H1 (cell line): ENCODE results near the gene PTGDS. TPM values are rescaled to one million over a fixed set of nuclear protein-coding genes. Genes with fewer than 3 reads are reported as not detected.

Source experiments
- CTCF ChIA-PET: fragments of 300-600 bp; sonication (Branson Sonifier 250); formaldehyde crosslinking; loops from one replicate; lab custom pipeline; 2021; ENCODE audit not compliant: partially characterized antibody; lab: Charles Lee
- POLR2A ChIA-PET: fragments of 300-600 bp; sonication (Branson Sonifier 250); formaldehyde crosslinking; loops from one replicate; lab custom pipeline; 2021; ENCODE audit warnings: inconsistent platforms; ENCODE audit not compliant: partially characterized antibody; lab: Charles Lee
- DNase-seq, 2 experiments: peaks; one replicate each; pipeline versions ENCODE4 v3.0.0 to v3.0.0-alpha.2; 2010 to 2022; ENCODE audit warnings: low spot score in 2 of 2, low read depth in 1 of 2, mixed read lengths in 1 of 2
- FAIRE-seq: peaks from 2 replicates; lab custom pipeline; 2011; peaks lifted over from hg19 to GRCh38; lab: Jason Lieb, UNC
- H2AFZ ChIP-seq: 2 replicates; pipeline ENCODE4 v1.8.1; 2012; ENCODE audit warnings: low read length, inconsistent platforms
- H2AK5ac ChIP-seq: 2 replicates; pipeline ENCODE4 v1.6.1; 2013; ENCODE audit warnings: low read depth, low read length
- H2BK120ac ChIP-seq: replicated peaks from 2 replicates; pipeline ENCODE3; 2013; ENCODE audit warnings: low read depth, low read length, inconsistent platforms
- H2BK12ac ChIP-seq: 2 replicates; pipeline ENCODE4 v1.6.1; 2013; ENCODE audit warnings: low read depth, low read length
- H2BK15ac ChIP-seq: 2 replicates; pipeline ENCODE4 v1.6.1; 2013; ENCODE audit warnings: low read length
- H2BK20ac ChIP-seq: 2 replicates; pipeline ENCODE4 v1.6.1; 2013; ENCODE audit warnings: low read length
- H2BK5ac ChIP-seq: 2 replicates; pipeline ENCODE4 v1.6.1; 2013; ENCODE audit warnings: low read depth, low read length
- H3K14ac ChIP-seq: 2 replicates; pipeline ENCODE4 v1.6.1; 2013; ENCODE audit warnings: inconsistent platforms; ENCODE audit not compliant: insufficient read length
- H3K18ac ChIP-seq: 2 replicates; pipeline ENCODE4 v1.6.1; 2013; ENCODE audit warnings: low read length; ENCODE audit errors: extremely low read depth
- H3K23ac ChIP-seq: 2 replicates; pipeline ENCODE4 v1.6.1; 2013; ENCODE audit warnings: inconsistent platforms; ENCODE audit not compliant: insufficient read length
- H3K23me2 ChIP-seq: 2 replicates; pipeline ENCODE4 v1.6.1; 2013; ENCODE audit warnings: low read depth, low read length
- H3K27ac ChIP-seq: 2 replicates; pipeline ENCODE4 v1.6.1; 2011; ENCODE audit warnings: low read depth, low read length, inconsistent platforms
- H3K27me3 ChIP-seq, 4 experiments: replicated peaks in 1 of 4; 1 replicate in 1 of 4; 2 replicates in 3 of 4; pipeline versions ENCODE4 v1.6.1 to v1.8.1; 2011 to 2013; ENCODE audit warnings: low read length in 3 of 4, mild to moderate bottlenecking in 3 of 4, inconsistent platforms in 2 of 4, mixed read lengths in 2 of 4, moderate library complexity in 1 of 4; ENCODE audit not compliant: control insufficient read depth in 3 of 4, insufficient read depth in 3 of 4; ENCODE audit errors: extremely low read depth in 1 of 4
- H3K36me3 ChIP-seq, 4 experiments: 2 replicates each; pipeline versions ENCODE4 v1.6.1 to v1.8.1; 2011 to 2013; ENCODE audit warnings: mild to moderate bottlenecking in 4 of 4, low read length in 3 of 4, moderate library complexity in 2 of 4, control low read depth in 1 of 4, inconsistent platforms in 1 of 4; ENCODE audit not compliant: insufficient read depth in 4 of 4, control insufficient read depth in 2 of 4
- H3K4ac ChIP-seq: replicated peaks from 2 replicates; pipeline ENCODE3; 2013; ENCODE audit warnings: low read length, low read depth, mixed read lengths, inconsistent platforms; ENCODE audit not compliant: insufficient read length
- H3K4me1 ChIP-seq, 4 experiments: replicated peaks in 1 of 4; 1 replicate in 1 of 4; 2 replicates in 3 of 4; pipeline versions ENCODE4 v1.6.1 to v1.8.1; 2011 to 2013; ENCODE audit warnings: low read length in 3 of 4, inconsistent platforms in 2 of 4, mixed read lengths in 1 of 4; ENCODE audit not compliant: insufficient read depth in 4 of 4, control insufficient read depth in 3 of 4
- H3K4me2 ChIP-seq, 2 experiments: 2 replicates each; pipeline versions ENCODE4 v1.6.1 to v1.8.1; 2011 to 2013; ENCODE audit warnings: low read depth in 2 of 2, low read length in 2 of 2, control low read depth in 1 of 2, inconsistent platforms in 1 of 2, mild to moderate bottlenecking in 1 of 2; ENCODE audit not compliant: insufficient read depth in 1 of 2
- H3K4me3 ChIP-seq, 4 experiments: fragments of 200-600, 300-600 bp in 1 of 4; sonication (generic), shearing (Covaris generic), sonication (Bioruptor Twin) in 1 of 4; 2 replicates each; pipeline versions ENCODE4 v1.5.1 to v1.8.1; 2011 to 2016; ENCODE audit warnings: low read length in 4 of 4, low read depth in 3 of 4, control low read depth in 2 of 4, inconsistent platforms in 2 of 4, mild to moderate bottlenecking in 2 of 4, mixed read lengths in 1 of 4, moderate library complexity in 1 of 4; ENCODE audit not compliant: insufficient read depth in 2 of 4; ENCODE audit errors: extremely low read depth in 1 of 4
- H3K56ac ChIP-seq: replicated peaks from 2 replicates; pipeline ENCODE3; 2013; ENCODE audit warnings: low read depth, mild to moderate bottlenecking, mixed read lengths, low read length, inconsistent platforms; ENCODE audit not compliant: insufficient read length
- H3K79me1 ChIP-seq: 2 replicates; pipeline ENCODE4 v1.6.1; 2013; ENCODE audit warnings: low read depth, low read length, control low read depth
- H3K79me2 ChIP-seq, 2 experiments: 2 replicates each; pipeline versions ENCODE4 v1.6.1 to v1.8.1; 2012 to 2013; ENCODE audit warnings: low read length in 2 of 2, mild to moderate bottlenecking in 2 of 2, inconsistent platforms in 1 of 2; ENCODE audit not compliant: insufficient read depth in 2 of 2, control insufficient read depth in 1 of 2
- H3K9ac ChIP-seq, 4 experiments: replicated peaks in 1 of 4; 1 replicate in 1 of 4; 2 replicates in 3 of 4; pipeline versions ENCODE4 v1.6.1 to v1.8.1; 2011 to 2013; ENCODE audit warnings: low read depth in 3 of 4, low read length in 3 of 4, control low read depth in 2 of 4, mild to moderate bottlenecking in 2 of 4, moderate library complexity in 2 of 4, inconsistent platforms in 1 of 4; ENCODE audit errors: extremely low read depth in 1 of 4
- H3K9me3 ChIP-seq, 2 experiments: 2 replicates each; pipeline versions ENCODE4 v1.6.1 to v1.8.1; 2012 to 2013; ENCODE audit warnings: mild to moderate bottlenecking in 2 of 2, moderate library complexity in 2 of 2, control low read depth in 1 of 2, inconsistent platforms in 1 of 2, low read depth in 1 of 2, low read length in 1 of 2, mixed read lengths in 1 of 2; ENCODE audit not compliant: insufficient read depth in 2 of 2
- H4K20me1 ChIP-seq, 2 experiments: replicated peaks in 1 of 2; 2 replicates each; pipeline versions ENCODE3 to v1.8.1; 2011 to 2013; ENCODE audit warnings: inconsistent platforms in 2 of 2, low read length in 2 of 2, mild to moderate bottlenecking in 1 of 2; ENCODE audit not compliant: insufficient read depth in 2 of 2, control insufficient read depth in 1 of 2
- H4K5ac ChIP-seq: 2 replicates; pipeline ENCODE4 v1.6.1; 2013; ENCODE audit warnings: low read length, low read depth, mixed read lengths, inconsistent platforms; ENCODE audit not compliant: insufficient read length
- H4K8ac ChIP-seq: 2 replicates; pipeline ENCODE4 v1.8.0; 2013; ENCODE audit warnings: mild to moderate bottlenecking, moderate library complexity, low read length, inconsistent platforms; ENCODE audit not compliant: insufficient read depth; ENCODE audit errors: extremely low read depth
- H4K91ac ChIP-seq: replicated peaks from 2 replicates; pipeline ENCODE3; 2013; ENCODE audit warnings: low read length, mixed read lengths, inconsistent platforms; ENCODE audit not compliant: insufficient read length
- CTCF ChIP-seq, 3 experiments: IDR thresholded peaks; 1 replicate in 2 of 3; 2 replicates in 1 of 3; pipeline versions ENCODE4 v1.5.1 to v1.6.1; 2011; ENCODE audit warnings: low read length in 3 of 3, mild to moderate bottlenecking in 3 of 3, inconsistent platforms in 2 of 3, low read depth in 1 of 3, moderate library complexity in 1 of 3; ENCODE audit not compliant: insufficient read depth in 1 of 3; ENCODE audit errors: control extremely low read depth in 1 of 3
- WGBS, 2 experiments: shearing (Covaris generic) in 1 of 2; methylation state at CpG; one replicate each; pipeline versions ENCODE4 v1.1.6 to v1.1.7; 2013 to 2015; ENCODE audit warnings: low lambda C conversion rate in 2 of 2, mixed read lengths in 2 of 2, inconsistent platforms in 1 of 2, low coverage in 1 of 2, missing lambda C conversion rate in 1 of 2; ENCODE audit not compliant: insufficient replicate concordance in 2 of 2, insufficient coverage in 1 of 2, insufficient read length in 1 of 2; ENCODE audit errors: extremely low coverage in 1 of 2, missing lambda C conversion rate in 1 of 2; 5-methylcytosine and 5-hydroxymethylcytosine counted together
- polyA plus RNA-seq, 7 experiments: library from polyadenylated mRNA; depleted of rRNA in 3 of 7; stranded (reverse) in 5 of 7; unstranded in 2 of 7; fragments of >200 nt in 5 of 7; fragments of 200-250 nt in 2 of 7; gene quantifications; 1 replicate in 5 of 7; 2 replicates in 1 of 7; 4 replicates in 1 of 7; pipeline versions ENCODE4 v1.2.1 to v1.2.3, GENCODE V29; 2011 to 2013; ENCODE audit warnings: missing spikeins in 2 of 7, mixed read lengths in 2 of 7
- total RNA-seq: library from RNA; stranded (reverse); fragmentation: NEBNext Ultra II Directional; extraction: Animal tissue kit (Norgen Biotek cat#: 25700); gene quantifications from 2 replicates; pipeline ENCODE4 v1.2.1, GENCODE V29; 2021

The PTGDS gene
- total and polyA plus RNA-seq, 2 of the 8 experiments (the other 6 are each of a cell fraction or from before 2014, with no cell fraction given): 1.7 to 2.3 TPM

- no peaks in the 10 kb centered on the region for H3K23me2 ChIP-seq
- H4K5ac ChIP-seq: no peak overlapping the region
- TF ChIP-seq CTCF (IDR thresholded peaks at IDR 0.05; ENCODE audit: control extremely low read depth in 1 of 3, insufficient read depth in 1 of 3, low read depth in 1 of 3, low read length in 3 of 3): no peak
- no peak overlapping the region for H2BK12ac ChIP-seq
- no peak overlapping the region for H3K18ac ChIP-seq
- no peak overlapping the region for H3K14ac ChIP-seq
- DNase-seq: no peak
- H3K4ac ChIP-seq: no peak overlapping the region
- 95% methylated on average over 4 of the region's 4 CpGs; no CpG with 5 or more reads in 1 of the 2 experiments for WGBS, 2 experiments
- H2AK5ac ChIP-seq: no peak overlapping the region
- no peak overlapping the region for H2BK20ac ChIP-seq
- no peak overlapping the region for H3K9ac ChIP-seq
- no peak overlapping the region for H3K27ac ChIP-seq
- H3K56ac ChIP-seq: no peak overlapping the region
- FAIRE-seq: no peak
- H3K79me2 ChIP-seq: no peaks in the 10 kb centered on the region; a peak in 1 of 4 replicates
- no peak overlapping the region for H4K91ac ChIP-seq
- no peak overlapping the region for H4K8ac ChIP-seq
- H3K4me1 ChIP-seq: peaks cover 0 to 6% (median 0%) of the 10 kb centered on the region in 4 experiments; a peak in 2 of 7 replicates
- peaks cover 0 to 12% of the 10 kb centered on the region in 2 experiments for H4K20me1 ChIP-seq
- no peak overlapping the region for H2BK15ac ChIP-seq
- H3K79me1 ChIP-seq: no peaks in the 10 kb centered on the region; the same call in 1 of the 2 replicates
- no peak overlapping the region for H2BK5ac ChIP-seq
- ChIA-PET CTCF (interaction anchor here (0.6 to 1.3 kb wide), 3 partner anchors 10 to 973 kb away, joined by 3 to 4 read pairs (median 4); no protein-coding TSS in a partner anchor), POLR2A (interaction anchor here (0.7 to 1.2 kb wide), 3 partner anchors 10 to 211 kb away, joined by 3 to 4 read pairs (median 3); no protein-coding TSS in a partner anchor)
- H3K4me3 ChIP-seq: no peak overlapping the region
- no peaks in the 10 kb centered on the region; a peak in 1 of 4 replicates for H3K9me3 ChIP-seq
- no peak overlapping the region for H2AFZ ChIP-seq
- H3K27me3 ChIP-seq: no peaks in the 10 kb centered on the region
- no peak overlapping the region for H3K23ac ChIP-seq
- no peak overlapping the region for H3K4me2 ChIP-seq
- H3K36me3 ChIP-seq: peaks cover 2 to 19% (median 13%) of the 10 kb centered on the region in 4 experiments; a peak in 7 of 8 replicates
- H2BK120ac ChIP-seq: no peak overlapping the region
Measured at GRCh38 chr9:136930014-136930413, 47.3 kb upstream of the PTGDS start.
